GM12801 (cell line): ENCODE data around the gene C1orf159.

Experiments used
- CTCF ChIP-seq: IDR thresholded peaks from one replicate; pipeline ENCODE4 v1.5.1; 2011; ENCODE audit warnings: control low read depth; ENCODE audit not compliant: insufficient read length; ENCODE audit errors: extremely low read depth

Gene C1orf159

GRCh38 chr1:1069711-1070676 is 45.9 kb downstream of the C1orf159 start:
- no peak for TF ChIP-seq CTCF

GRCh38 chr1:1069056-1069710 is 46.7 kb downstream of the C1orf159 start:
- no peak for TF ChIP-seq CTCF

GRCh38 chr1:1068517-1069055 is 47.3 kb downstream of the C1orf159 start:
- TF ChIP-seq CTCF = no peak

- no peak for TF ChIP-seq CTCF
Measured at GRCh38 chr1:1067860-1068516, 47.9 kb downstream of the C1orf159 start.

GRCh38 chr1:1067284-1067859 is 48.5 kb downstream of the C1orf159 start:
- no peak for TF ChIP-seq CTCF

GRCh38 chr1:1066403-1067283 is 49.2 kb downstream of the C1orf159 start:
- TF ChIP-seq CTCF = no peak
